Inferior parietal cortex (tissue), 1 donor: ENCODE results near the gene TTC39C.
"Not testable (repeated sequence)": the region's sequence is repeated elsewhere in the genome, so short reads cannot be mapped to it uniquely, and the experiment has no call there.

Experiments used
- DNase-seq: peaks from one replicate; pipeline ENCODE4 v3.0.0-alpha.2; 2016; ENCODE audit errors: extremely low spot score

The TTC39C gene

DNA sequence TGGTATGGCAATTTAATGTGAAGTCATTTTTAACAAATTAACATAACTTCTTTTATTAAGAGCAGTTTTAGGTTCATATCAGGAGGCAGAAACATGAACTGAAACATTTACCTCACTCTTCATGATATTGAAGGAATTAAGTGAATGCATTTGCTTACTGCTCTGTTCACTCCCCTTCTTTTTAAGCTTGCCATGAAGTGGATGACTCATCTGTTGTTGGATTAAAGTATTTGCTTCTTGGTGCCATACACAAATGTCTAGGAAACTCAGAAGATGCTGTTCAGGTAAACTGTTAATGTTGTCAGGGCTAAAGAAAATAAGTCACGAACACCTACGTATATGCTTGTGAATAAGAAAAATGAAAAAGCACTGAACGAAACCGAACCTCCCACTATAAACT, 114.1 kb downstream of the TTC39C start:
- no peak for DNase-seq

DNA sequence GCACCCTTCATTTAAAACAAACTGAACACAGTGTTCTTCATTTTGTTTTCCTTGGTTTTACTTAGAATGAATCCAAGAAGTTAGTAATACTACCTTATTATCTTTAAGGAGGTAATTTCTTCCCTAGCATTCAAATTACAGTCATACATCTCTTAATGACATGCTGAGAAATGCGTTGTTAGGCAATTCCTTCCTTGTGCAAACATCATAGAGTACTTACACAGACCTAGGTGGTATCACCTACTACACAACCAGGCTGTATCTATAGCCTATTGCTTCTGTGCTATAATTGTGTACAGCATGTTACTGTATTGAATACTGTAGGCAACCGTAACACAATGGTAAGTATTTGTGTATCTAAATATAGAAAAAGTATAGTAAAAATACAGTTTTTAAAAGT, 115.9 kb downstream of the TTC39C start:
- DNase-seq = no peak

DNA sequence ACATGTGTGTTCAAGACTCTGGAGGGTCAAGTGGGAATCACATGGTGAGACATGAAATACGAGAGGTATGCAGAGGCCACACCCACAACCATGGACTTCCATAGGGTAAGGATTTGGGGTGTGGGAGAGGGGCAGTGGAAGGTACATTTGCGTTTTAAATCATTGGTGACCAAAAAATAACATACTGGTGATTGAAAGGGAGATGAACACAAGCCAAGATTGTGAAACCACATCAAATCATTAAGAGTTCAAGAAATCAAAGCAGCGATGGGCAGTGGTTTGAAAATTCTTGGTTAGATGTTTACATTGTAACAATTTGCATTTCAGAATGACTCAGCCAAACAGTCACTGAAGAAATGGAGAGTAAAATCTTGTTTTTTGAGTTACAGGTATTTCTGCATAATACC, 122.4 kb downstream of the TTC39C start:
- DNase-seq = no peak

DNA sequence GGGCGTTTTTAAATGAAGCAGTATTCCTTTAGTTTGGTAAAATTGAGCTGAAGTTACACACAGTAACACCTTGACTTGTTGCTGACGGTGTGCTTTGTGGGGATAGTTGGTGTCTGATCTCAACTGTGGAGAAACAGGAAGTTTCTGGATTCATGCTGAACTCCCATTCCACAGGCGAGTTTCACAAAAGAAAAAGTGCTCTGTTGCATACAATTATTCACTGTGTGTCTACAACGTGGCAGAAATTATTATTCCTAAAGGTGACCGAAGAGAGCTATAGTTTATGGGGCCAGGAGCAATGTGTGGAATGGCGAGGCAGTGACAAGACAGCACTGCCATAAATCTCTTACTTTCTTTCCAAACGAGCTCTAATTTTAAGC, 123.8 kb downstream of the TTC39C start:
- DNase-seq = no peak

DNA sequence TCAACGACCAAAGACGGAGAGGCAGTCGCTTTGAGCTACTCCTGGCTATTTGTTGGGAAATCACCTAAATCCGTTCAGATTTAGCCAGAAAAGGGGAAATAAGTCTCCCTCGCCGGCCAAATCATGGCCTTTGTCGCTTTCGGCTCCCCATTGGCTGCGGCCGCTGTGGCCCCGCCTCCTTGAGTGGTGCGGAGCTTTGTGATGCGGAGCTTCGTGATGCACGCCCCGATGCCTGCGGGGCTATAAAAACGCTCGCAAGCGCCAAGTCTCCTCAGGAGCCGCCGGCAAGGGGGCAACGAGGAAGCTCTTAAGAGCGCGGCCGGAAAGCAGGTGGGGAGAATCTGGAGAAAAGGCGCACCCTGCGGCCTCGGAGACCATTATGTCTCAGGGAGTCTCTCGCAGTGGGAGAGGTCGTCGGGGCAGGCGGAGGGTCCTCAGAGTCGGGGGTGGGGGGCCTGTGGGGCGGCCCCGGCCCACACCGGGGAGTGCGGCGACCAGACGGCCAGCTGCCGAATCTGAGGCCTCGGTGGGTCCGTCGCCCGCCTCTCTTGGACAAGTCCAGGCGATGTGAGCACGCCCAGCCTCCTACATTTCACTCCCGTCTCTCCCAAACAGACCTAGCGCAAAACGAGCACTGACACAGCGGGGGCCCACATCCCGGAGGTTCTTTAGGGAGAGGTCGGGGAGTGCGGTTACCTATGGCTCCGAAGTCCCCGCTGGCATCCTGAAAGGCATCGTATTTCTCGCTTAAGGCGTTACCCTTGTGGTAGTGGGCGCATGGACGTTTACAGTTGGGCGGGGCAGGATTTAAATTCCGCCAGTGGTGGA, 124.4 kb downstream of the TTC39C start, which contains the start of gene CABYR:
TSS of gene CABYR (plus strand) at position 274 of the 828 bp plus-strand sequence. CDS start 4,053 bp downstream, outside the sequence.
- peak; percentile 85 for DNase-seq

DNA sequence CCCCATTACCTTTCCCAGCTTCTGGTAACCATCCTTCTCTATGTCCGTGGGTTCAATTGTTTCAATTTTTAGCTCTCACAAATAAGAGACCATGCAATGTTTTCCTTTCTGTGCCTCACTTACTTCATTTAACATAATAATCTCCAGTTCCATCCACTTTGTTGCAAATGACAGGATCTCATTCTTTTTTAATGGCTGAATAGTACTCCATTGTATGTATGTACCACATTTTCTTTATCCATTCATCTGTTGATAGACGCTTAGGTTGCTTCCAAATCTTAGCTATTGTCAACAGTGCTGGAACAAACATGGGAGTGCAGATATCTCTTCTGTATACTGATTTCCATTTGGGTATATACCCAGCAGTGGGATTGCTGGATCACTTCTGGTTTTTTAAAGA, 126.1 kb downstream of the TTC39C start:
- no peak for DNase-seq

DNA sequence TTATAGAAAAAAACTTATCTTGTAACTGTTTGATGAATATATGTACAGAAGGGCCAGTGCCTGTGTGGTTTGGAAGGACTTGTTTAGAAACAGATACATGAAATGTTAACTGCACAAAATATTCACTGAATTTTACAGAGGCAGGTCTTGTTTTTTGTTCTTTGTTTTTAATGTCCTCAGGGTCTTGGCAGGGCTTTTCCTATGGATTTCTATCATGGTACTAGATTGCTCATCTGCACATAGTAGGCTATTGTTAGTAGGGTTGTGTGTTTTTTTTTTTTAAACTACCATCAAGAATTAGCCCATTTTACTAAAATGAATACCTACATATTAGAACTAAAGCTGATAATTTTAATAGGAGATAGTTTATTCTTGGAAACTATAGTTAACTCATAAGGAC, 127.8 kb downstream of the TTC39C start:
- DNase-seq = no peak

DNA sequence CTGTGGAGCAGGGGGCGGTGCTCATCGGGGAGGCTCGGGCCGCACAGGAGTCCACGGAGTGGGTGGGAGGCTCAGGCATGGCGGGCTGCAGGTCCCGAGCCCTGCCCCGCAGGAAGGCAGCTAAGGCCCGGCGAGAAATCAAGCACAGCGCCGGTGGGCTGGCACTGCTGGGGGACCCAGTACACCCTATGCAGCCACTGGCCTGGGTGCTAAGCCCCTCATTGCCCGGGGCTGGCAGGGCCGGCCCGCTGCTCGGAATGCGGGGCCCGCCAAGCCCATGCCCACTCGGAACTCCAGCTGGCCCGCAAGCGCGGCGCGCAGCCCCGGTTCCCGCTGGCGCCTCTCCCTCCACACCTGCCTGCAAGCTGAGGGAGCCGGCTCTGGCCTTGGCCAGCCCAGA, 135.0 kb downstream of the TTC39C start:
- DNase-seq = not testable (repeated sequence)

DNA sequence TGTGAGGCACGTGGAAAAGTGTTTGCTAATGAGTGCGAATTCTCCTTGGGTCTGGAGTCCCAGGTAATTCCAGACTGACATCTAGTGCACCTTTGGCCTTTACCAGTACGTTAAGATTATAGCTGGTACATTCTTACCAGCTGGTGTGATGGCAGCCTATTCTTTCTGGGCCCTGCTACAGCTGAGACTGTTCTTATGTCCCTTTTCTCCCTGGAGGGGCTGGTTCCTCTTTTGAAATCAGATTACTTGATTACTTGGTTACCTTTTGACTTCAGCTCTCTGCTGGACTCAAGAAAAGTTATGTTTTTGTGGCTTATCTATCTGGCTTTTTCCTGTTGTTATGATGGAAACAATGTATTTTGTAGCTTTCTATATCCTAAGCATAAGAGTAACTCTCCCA, 138.8 kb downstream of the TTC39C start:
- no peak for DNase-seq

DNA sequence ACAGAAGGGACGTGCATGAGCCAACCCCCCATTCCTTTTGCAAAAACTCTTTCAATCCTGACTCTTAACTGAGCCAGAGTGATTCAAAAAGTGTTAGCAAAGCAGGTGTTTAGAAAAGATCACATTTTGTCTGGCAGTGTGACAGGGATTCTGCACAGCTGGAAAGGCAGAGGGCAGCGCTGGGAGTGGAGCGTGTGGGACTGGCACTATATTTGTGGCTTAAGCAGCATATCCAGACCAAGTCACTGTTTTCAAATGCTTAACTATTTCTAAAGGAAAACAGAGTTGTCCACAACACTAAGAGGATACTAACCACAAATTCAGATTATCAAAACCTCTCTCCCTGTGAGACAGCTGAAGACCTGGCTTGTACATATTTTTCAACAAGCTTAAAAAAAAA, 143.3 kb downstream of the TTC39C start:
- DNase-seq = no peak

DNA sequence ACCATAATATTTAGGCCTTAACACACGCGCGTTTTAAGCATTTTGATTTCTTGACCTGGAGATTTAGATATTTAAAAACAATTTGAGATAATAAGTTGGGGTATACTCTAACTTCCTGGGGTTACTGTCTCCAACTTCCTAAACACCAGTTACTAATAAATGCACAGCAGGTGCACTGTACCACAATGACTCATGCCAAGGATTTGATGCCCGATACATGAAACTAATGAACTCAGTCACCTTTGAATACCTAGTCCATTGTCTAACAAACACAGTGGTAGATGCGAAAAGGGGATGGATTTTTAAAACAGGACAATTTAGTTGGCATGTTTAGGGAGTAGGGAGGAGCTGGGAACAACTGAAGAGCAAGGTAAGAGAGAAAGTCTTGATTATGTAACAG, 145.5 kb downstream of the TTC39C start:
- no peak for DNase-seq

DNA sequence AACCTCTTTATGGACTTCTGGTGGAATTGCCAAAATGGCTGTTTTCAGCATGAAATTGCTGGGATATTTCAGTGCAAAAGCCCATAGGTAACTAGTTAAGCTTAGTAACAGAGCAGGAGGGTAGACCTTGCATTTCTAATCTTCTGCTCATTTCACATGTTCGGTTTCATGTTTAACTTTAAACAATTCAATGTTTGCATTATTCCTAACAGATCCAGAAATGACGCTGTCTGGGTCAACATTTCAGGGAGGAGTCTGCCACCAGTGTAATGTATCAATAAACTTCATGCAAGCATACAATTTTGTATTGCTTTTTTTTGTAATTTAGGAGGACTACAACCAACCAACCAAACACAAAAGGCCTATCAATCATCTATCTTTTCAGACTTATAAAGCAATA, 146.8 kb downstream of the TTC39C start:
- no peak for DNase-seq

DNA sequence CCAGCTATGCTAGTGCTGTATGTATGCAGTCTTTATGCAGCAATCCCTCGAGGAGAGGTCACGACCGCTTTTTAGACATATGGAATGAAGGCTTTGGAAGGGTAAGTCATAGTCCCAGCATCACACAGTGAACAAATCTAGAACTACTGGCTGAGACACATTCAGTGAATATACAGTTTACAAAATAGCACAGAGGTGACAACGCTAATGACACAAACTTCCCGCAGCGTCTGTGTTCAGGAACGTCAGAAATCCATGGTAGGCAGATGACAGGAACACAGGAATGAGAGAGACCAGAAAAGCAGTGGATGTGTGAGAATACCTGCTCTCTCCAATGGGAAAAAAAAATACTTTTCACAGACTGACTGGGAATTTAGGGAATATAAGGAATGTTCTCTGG, 153.9 kb downstream of the TTC39C start:
- DNase-seq = no peak

DNA sequence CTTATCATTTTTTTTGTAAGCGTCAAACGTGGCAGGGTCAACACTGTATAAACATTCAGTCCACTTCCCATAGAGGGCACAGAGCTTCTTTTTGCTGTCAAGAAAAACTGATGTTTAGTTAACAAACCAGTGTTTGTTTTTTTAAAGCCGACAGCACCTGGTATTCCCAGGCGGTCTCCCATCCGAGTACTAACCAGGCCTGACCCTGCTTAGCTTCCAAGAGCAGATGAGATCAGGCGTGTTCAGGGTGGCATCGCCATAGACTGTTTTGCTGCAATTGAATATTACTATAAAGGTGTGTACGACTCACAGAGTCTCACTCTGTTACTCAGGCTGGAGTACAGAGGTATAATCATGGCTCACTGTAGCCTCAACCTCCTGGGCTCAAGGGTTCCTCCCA, 155.8 kb downstream of the TTC39C start:
- no peak for DNase-seq

DNA sequence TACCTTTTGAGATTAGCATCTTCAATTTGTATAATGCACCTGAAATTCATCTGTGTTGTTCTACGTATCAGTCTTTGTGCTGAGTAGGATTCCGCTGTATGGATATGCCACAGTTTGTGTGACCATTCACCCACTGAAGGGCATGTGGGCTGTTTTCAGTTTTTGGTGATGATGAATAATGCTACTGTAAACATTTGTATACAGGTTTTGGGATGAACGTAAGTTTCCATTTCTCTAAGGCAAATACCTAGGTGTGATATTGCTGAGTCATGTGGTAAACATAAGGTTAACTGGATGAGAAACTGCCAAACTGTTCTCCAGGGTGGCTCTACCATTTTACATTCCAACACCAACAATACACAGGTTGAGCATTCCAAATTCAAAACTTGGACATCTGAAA, 159.4 kb downstream of the TTC39C start:
- no peak for DNase-seq

DNA sequence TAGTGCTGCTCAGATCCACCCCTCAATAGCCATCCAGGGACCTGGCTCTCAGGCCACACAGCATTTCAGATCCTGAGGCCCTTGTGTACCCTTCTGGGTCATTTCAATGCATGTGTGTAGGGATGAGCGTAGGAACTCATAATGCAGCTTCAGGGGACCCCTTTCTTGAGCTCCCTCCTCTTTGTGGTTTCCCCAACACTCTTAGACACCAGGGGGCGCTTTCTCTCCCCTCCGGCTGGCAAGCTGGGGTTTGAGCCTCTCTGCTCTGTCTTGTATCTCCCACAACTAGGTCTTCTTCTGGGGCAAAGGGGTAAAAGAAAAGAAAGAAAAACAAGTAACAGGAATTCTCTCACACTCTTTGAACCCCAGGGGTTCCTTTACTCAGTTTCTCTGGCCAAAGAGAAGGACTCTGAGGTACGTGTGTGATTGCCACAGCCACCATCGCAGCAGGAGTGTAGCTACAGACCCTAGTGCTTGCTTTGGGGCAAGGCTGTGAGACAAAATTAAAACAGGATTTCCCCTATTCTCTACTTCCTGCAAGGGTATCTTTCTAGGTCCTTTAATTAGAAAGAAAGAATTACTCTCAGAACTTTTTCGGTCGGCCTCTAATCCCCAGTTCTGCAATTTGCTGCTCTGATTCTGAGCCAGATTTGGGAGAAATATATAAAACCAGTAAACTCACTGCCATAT, 162.3 kb downstream of the TTC39C start:
- peak; percentile 84 for DNase-seq

DNA sequence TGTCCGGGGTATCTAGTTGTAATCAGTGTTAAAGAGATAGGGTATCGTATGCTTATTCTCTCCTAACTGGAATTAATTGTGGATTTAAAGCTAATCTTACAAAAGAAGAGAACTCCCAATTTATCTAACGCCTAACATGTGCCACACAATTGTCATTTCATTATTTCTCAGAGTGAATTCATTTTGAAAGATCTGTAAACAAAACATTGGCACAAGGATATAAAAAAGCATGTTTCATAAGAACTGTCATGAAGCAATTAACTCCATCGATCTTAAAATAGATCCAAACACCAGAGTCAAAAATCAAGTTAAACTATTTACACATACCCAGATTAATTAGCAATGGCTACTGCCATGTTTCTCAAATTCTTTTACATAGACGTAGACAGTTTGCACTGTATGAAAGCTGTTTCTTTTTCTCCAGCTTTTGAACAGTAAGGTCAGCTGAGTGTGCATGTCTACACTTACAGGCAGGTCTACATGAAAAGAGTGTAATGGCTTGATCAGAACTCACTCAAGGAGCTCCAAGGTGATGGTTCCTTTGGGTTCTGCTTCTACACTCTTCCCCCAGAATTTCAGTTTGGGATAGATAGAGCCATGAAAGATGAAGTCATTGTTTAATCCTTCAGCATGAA, 163.1 kb downstream of the TTC39C start:
- no peak for DNase-seq

DNA sequence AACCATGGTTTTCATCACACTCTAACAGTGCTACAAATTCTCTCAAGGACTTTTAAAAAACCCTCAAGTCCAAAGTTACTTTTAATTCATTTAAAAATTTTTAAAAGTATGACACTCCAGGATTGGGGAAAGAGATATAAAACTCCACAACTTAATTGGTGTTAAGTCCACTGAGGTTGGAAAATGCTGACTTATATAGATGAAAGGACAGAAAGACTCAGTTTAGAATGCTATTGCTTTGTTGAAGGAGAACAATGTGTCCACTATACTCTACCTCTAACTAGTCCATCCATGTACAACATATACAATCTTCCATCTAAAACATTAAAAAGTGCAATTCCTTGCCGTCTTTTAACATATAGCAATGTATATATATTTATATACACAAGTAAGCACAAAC, 165.5 kb downstream of the TTC39C start:
- DNase-seq = peak; percentile 25

DNA sequence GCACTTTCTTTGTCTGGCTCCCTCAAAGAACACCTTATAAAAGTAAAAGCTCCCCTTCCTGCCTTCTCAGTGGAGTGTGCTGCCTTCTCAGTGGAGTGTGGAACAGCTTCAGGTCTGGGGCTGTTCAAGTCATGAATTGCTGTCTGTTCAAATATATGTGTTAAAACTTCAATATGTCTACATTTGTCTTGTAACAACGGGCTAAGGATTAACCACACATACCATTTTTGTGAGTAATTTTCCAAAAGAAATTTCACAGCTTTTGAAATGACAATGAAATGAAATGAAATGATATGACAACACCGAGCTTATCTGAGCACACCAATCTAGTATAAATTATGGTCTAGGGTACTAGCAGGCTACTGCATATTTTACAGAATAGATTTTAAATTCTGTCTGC, 167.3 kb downstream of the TTC39C start:
- DNase-seq = no peak
